Sigmoid colon (tissue), 4 donors: ENCODE measurements around the gene CCNT1.

Experiments
- CTCF ChIP-seq, 4 experiments: fragments of 450-650 bp in 3 of 4; fragments of 200-600 bp in 1 of 4; IDR thresholded peaks; one replicate each; pipeline ENCODE4 v1.5.1; 2016 to 2019; ENCODE audit warnings: antibody characterized with exemption in 4 of 4, mild to moderate bottlenecking in 3 of 4, moderate library complexity in 2 of 4
- EP300 ChIP-seq, 4 donors: sonication (generic); formaldehyde crosslinking; IDR thresholded peaks; one replicate each; pipeline ENCODE4 v1.6.1; 2017; ENCODE audit warnings: antibody characterized with exemption in 4 of 4
- POLR2A ChIP-seq, 2 donors: fragments of 450-650 bp; IDR thresholded peaks; one replicate each; pipeline ENCODE4 v1.6.1; 2016; ENCODE audit warnings: antibody characterized with exemption in 2 of 2, mild to moderate bottlenecking in 2 of 2, moderate library complexity in 2 of 2

- TF ChIP-seq POLR2A (IDR thresholded peaks at IDR 0.05), result no peak
- no peak for TF ChIP-seq EP300 (IDR thresholded peaks at IDR 0.05)
- no peak for TF ChIP-seq CTCF (IDR thresholded peaks at IDR 0.05)
These were observed 24.6 kb downstream of the CCNT1 start for GRCh38 chr12:48691826-48692487.
